GM18526 (cell line): ENCODE data around the gene PIGV.

Experiments
- POLR2A ChIP-seq: IDR thresholded peaks from 3 replicates; pipeline ENCODE4 v1.6.1; 2011; ENCODE audit not compliant: insufficient read length; ENCODE audit errors: extremely low read depth

PIGV gene

DNA sequence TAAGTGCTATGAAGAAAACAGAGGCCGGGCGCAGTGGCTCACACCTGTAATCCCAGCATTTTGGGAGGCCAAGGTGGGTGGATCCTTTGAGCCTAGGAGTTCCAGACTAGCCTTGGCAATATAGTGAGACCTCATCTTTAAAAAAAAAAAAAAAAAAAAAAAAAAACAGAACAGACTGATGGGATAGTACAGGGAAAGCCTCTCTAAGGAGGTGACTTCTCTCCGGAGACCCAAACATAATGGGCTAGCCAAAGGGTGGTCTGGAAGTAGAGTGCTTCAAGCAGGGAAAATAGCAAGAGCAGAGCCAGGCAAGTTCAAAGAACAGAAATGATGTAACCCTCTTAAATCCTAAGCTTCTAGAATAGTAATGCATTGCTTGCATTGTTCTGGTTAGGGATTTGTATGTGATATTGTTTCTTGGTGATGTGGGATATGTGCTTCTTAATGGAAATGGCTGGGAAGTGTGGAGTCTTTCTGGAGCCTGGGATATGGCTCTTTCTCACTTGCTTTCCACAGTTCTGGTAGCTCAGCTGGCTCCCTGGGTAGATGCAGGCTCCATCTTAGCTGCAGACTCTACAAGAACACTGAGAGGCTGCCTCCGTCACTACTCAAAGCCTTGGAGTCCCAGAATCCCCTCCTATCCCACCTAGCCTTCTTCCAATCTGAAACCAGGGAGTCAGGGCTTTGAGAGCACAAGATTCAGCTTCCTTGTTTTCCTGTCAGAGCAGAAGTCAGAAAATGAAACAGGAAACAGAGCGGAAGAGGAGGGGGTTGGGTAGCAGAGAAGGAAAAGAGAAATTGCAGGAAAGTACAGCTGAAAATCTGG lies 1.9 kb upstream of the PIGV start:
- no peak for TF ChIP-seq POLR2A

GRCh38 chr1:26786437-26787380 lies 1.0 kb upstream of the PIGV start:
- TF ChIP-seq POLR2A, result peak; percentile 46

- peak; percentile 64 for TF ChIP-seq POLR2A
Measured at GRCh38 chr1:26787381-26787705, 407 bp upstream of the PIGV start.

DNA sequence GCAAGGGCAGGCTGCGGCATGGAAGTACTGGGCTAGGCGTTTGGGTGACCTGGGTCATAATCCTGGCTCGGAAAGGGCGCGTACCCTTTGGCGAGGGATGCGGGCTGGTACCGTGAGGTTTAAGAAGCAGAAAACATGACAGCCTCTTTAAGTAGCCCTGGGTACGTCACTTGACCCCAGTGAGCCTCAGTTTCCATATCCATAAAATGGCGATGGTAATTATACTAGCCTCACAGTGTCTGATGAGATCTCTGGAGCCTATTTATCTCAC lies 700 bp downstream of the PIGV start:
- no peak for TF ChIP-seq POLR2A

DNA sequence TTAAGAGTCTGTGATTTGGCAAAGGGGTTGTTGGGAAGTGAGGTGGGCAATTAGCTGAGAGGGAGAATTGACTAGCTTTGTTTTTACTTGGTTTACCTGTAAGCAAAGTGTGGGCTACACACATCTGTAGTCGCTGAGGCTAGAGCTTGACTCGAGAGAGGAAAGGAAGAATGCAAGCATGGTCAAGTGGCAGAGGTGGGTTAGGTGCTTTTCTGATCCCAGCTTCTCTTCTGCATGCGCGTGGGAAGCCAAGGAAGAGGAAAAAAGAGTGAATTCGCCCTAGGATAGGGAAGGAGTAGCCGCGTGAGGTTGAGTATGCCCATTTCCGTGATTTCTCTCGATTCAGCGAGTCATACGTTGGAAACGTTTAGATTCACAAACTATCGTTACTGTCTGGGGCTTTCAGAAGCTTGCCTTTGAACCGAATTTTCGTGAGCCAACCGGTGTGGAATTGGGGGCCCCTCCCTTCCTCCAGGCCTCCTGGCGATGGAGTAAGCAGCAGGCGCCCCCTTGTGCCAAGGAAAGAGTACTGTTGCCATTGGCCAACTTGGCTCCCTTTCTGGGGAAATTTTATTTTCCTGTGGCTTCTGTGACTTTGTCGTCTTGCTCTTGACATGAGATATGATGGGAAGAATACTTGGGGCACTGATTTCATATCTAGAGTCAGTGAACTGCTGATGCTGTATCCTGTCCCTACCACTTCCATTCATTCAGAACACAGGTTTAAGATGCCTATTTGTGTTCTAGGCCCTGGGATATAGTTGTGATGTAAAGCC lies 1.3 kb downstream of the PIGV start:
- TF ChIP-seq POLR2A, result no peak

DNA sequence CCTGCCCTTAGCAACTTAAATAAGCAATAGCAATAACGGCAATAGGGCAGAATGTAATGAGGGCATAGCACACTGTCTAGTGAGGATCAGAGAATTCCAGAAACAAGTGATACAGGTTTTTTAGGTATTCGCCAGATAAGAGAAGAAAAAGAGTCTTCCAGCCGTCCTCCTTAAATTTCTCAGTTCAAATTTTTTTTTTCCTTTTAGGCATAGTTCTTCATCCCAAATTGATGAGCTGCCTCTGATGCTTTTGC lies 1.8 kb downstream of the PIGV start:
- TF ChIP-seq POLR2A, result no peak

DNA sequence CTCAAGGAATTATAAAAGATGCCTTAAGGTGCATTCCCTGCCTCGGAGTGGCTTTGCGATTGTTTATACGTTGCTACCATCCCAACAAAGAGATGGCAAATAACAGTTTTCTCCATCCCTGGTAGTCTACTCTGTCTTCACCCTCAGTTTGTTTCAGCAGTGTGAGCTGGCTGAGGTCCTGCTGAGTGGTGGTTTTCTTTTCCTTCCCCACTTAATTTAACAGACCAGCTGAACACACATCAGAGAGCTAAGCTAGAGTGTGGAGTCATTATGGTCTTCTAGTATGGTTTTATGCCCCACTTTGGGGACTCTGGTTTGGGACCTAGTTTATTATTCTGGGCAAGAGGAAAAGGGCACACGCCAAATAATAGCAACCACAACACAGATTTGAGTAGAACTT lies 2.2 kb downstream of the PIGV start:
- no peak for TF ChIP-seq POLR2A

- TF ChIP-seq POLR2A, result no peak
Measured at GRCh38 chr1:26790551-26790953, 2.8 kb downstream of the PIGV start.

GRCh38 chr1:26791148-26791547 lies 3.4 kb downstream of the PIGV start:
- TF ChIP-seq POLR2A, result no peak

- no peak for TF ChIP-seq POLR2A
Measured at GRCh38 chr1:26791626-26792025, 3.9 kb downstream of the PIGV start.

GRCh38 chr1:26792924-26793323 lies 5.2 kb downstream of the PIGV start:
- TF ChIP-seq POLR2A, result no peak

DNA sequence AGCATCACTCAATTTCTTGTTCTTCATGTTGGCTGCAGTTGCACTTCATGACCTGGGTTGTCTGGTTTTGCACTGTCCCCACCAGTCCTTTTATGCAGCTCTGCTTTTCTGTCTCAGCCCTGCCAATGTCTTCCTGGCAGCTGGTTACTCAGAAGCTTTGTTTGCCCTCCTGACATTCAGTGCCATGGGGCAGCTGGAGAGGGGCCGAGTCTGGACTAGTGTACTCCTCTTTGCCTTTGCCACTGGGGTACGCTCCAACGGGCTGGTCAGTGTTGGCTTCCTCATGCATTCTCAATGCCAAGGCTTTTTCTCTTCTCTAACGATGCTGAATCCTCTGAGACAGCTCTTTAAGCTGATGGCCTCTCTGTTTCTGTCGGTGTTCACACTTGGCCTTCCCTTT lies 6.6 kb downstream of the PIGV start:
- no peak for TF ChIP-seq POLR2A

DNA sequence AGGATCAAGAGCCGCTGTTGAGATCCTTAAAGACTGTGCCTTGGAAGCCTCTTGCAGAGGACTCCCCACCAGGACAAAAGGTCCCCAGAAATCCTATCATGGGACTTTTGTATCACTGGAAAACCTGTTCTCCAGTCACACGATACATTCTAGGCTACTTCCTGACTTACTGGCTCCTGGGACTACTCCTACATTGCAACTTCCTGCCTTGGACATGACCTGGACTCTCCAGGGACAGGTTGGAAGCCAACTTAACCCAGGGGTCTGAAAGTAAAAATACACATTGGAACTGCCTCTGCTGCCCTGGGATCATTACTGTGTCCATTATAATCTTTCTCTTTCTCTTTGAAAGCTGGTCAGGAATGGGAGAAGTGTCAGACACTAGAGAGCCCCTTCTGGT lies 9.9 kb downstream of the PIGV start:
- TF ChIP-seq POLR2A, result no peak

- TF ChIP-seq POLR2A, result no peak
Measured at GRCh38 chr1:26799479-26800142, 11.9 kb downstream of the PIGV start.

DNA sequence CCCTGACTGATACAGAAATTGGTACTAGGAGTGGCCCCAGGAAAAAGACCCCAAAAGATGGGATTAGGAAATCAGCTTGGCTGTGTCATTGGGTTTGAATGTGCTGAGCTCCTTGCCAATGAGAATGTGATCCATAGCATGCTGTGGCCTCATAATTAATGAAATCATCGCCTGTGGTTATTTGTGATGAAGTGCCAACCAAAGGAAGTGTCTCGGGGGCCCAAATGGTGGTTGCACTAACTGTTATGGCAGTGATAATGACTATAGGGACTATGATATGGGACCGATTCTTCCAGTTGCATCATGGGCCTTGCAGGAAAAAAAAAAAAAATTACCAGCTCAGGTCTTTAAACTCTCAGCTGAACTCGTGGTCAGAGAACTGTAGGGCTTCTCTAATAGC lies 23.3 kb downstream of the PIGV start:
- no peak for TF ChIP-seq POLR2A

DNA sequence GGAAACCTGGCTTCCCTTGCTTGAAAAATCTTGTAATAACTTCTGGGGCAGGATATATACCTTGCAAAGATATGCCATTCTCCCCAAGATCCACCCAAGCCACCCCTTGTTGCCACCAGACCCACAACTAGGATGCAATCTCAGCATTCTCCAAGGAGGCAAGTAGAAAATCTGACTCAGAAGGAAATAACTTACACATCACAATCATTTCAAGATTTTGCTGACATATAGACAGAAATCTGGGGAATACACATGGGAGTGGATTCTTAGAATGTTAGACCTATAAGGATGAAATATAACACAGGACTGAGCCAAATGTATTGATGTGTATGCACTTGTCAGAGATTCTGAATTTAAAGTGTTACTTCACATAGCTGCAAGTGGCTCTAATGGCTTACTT lies 24.0 kb downstream of the PIGV start:
- no peak for TF ChIP-seq POLR2A

- TF ChIP-seq POLR2A, result no peak
Measured at GRCh38 chr1:26814377-26814776, 26.6 kb downstream of the PIGV start.
